IMR-90 (cell line): ENCODE data around the gene TOP3B. TPM values are rescaled to one million over a fixed set of nuclear protein-coding genes. Genes with fewer than 3 reads are reported as not detected.

Source experiments
- ATAC-seq: fragments of 200-7000 bp; cut with Tn5 transposase; 2 replicates; pipeline ENCODE4 v1.9.1; 2020; ENCODE audit warnings: low read depth, mild to moderate bottlenecking, moderate library complexity
- BruUV-seq: library from RNA; stranded (reverse); fragments of 400-500 nt; replicated peaks from 2 replicates; lab custom pipeline; 2021; lab: Mats Ljungman, UMichigan
- CTCF ChIA-PET: fragments of 300-600 bp; formaldehyde crosslinking; extraction: SDS; loops from one replicate; lab custom pipeline; 2021; ENCODE audit warnings: antibody characterized with exemption; lab: Yijun Ruan, JAX
- POLR2A ChIA-PET: fragments of 300-600 bp; sonication (Branson Sonifier 250); formaldehyde crosslinking; loops from one replicate; lab custom pipeline; 2022; ENCODE audit warnings: antibody characterized with exemption; ENCODE audit not compliant: unreplicated experiment; lab: Charles Lee
- DNase-seq: peaks from one replicate; pipeline ENCODE4 v3.0.0; 2013
- H2AFZ ChIP-seq: replicated peaks from 2 replicates; pipeline ENCODE3; 2013; ENCODE audit warnings: low read length, mild to moderate bottlenecking; ENCODE audit not compliant: poor library complexity
- H2AK5ac ChIP-seq: 2 replicates; pipeline ENCODE4 v1.6.1; 2013; ENCODE audit warnings: low read depth, low read length, inconsistent platforms
- H2AK9ac ChIP-seq: replicated peaks from 2 replicates; pipeline ENCODE3; 2013; ENCODE audit warnings: mild to moderate bottlenecking, low read depth, low read length, moderate library complexity; ENCODE audit not compliant: poor library complexity
- H2BK120ac ChIP-seq: 2 replicates; pipeline ENCODE4 v1.6.1; 2013; ENCODE audit warnings: low read depth, low read length, inconsistent platforms
- H2BK15ac ChIP-seq: 3 replicates; pipeline ENCODE4 v1.6.1; 2013; ENCODE audit warnings: low read depth, low read length, inconsistent platforms
- H2BK20ac ChIP-seq: 2 replicates; pipeline ENCODE4 v1.6.1; 2013; ENCODE audit warnings: low read depth, mild to moderate bottlenecking, inconsistent platforms, low read length, moderate library complexity
- H2BK5ac ChIP-seq: 2 replicates; pipeline ENCODE4 v1.6.1; 2013; ENCODE audit warnings: mild to moderate bottlenecking, low read depth, low read length, inconsistent platforms; ENCODE audit not compliant: poor library complexity, severe bottlenecking
- H3K14ac ChIP-seq: replicated peaks from 2 replicates; pipeline ENCODE4 v1.6.1; 2013; ENCODE audit warnings: low read depth, low read length, inconsistent platforms
- H3K18ac ChIP-seq: 2 replicates; pipeline ENCODE4 v1.6.1; 2013; ENCODE audit warnings: low read depth, low read length, control low read depth
- H3K23ac ChIP-seq: 2 replicates; pipeline ENCODE4 v1.6.1; 2013; ENCODE audit warnings: low read depth, low read length, inconsistent platforms
- H3K27ac ChIP-seq: 2 replicates; pipeline ENCODE4 v1.5.1; 2013; ENCODE audit warnings: mild to moderate bottlenecking, control low read depth, low read length; ENCODE audit not compliant: insufficient read depth
- H3K27me3 ChIP-seq: 2 replicates; pipeline ENCODE4 v1.6.1; 2013; ENCODE audit warnings: low read length; ENCODE audit not compliant: control insufficient read depth, insufficient read depth
- H3K36me3 ChIP-seq: 2 replicates; pipeline ENCODE4 v1.6.1; 2013; ENCODE audit warnings: low read length, mixed read lengths; ENCODE audit not compliant: control insufficient read depth, insufficient read depth
- H3K4ac ChIP-seq: 2 replicates; pipeline ENCODE4 v1.6.1; 2013; ENCODE audit warnings: low read depth, low read length, inconsistent platforms
- H3K4me1 ChIP-seq: 2 replicates; pipeline ENCODE4 v1.6.1; 2013; ENCODE audit warnings: low read length, mixed read lengths; ENCODE audit not compliant: control insufficient read depth, insufficient read depth
- H3K4me2 ChIP-seq: 2 replicates; pipeline ENCODE4 v1.6.1; 2013; ENCODE audit warnings: low read depth, mild to moderate bottlenecking, control low read depth, low read length, moderate library complexity
- H3K4me3 ChIP-seq: 2 replicates; pipeline ENCODE4 v1.5.1; 2013; ENCODE audit warnings: low read depth, mild to moderate bottlenecking, control low read depth, low read length, moderate library complexity; ENCODE audit not compliant: insufficient read depth
- H3K56ac ChIP-seq: 2 replicates; pipeline ENCODE4 v1.6.1; 2013; ENCODE audit warnings: low read length, inconsistent platforms; ENCODE audit not compliant: insufficient read depth; ENCODE audit errors: extremely low read depth
- H3K79me1 ChIP-seq, 2 experiments: 2 replicates each; pipeline ENCODE4 v1.6.1; 2013; ENCODE audit warnings: low read length in 2 of 2, inconsistent platforms in 1 of 2, low read depth in 1 of 2
- H3K9ac ChIP-seq: 2 replicates; pipeline ENCODE4 v1.6.1; 2013; ENCODE audit warnings: low read depth, low read length, control low read depth
- H3K9me1 ChIP-seq: 2 replicates; pipeline ENCODE4 v1.6.1; 2013; ENCODE audit warnings: low read length, inconsistent platforms; ENCODE audit not compliant: insufficient read depth
- H3K9me3 ChIP-seq: 2 replicates; pipeline ENCODE4 v1.6.1; 2013; ENCODE audit warnings: low read length; ENCODE audit not compliant: control insufficient read depth, insufficient read depth
- H4K20me1 ChIP-seq: 2 replicates; pipeline ENCODE4 v1.6.1; 2013; ENCODE audit warnings: low read length, inconsistent platforms; ENCODE audit not compliant: insufficient read depth
- H4K5ac ChIP-seq: 2 replicates; pipeline ENCODE4 v1.6.1; 2013; ENCODE audit warnings: mild to moderate bottlenecking, low read depth, low read length, control low read depth
- H4K8ac ChIP-seq, 2 experiments: 2 replicates each; pipeline ENCODE4 v1.6.1; 2013; ENCODE audit warnings: low read depth in 2 of 2, low read length in 2 of 2, control low read depth in 1 of 2, inconsistent platforms in 1 of 2
- H4K91ac ChIP-seq: 2 replicates; pipeline ENCODE4 v1.6.1; 2013; ENCODE audit warnings: low read depth, low read length, inconsistent platforms; ENCODE audit not compliant: insufficient read depth
- CEBPB ChIP-seq: IDR thresholded peaks from 2 replicates; pipeline ENCODE4 v1.6.1; 2012; ENCODE audit warnings: low read depth, low read length, improper control_type of control experiment
- FOS ChIP-seq: fragments of 150-350 bp; IDR thresholded peaks from 2 replicates; pipeline ENCODE4 v1.6.1; 2016; ENCODE audit warnings: low read depth, low read length
- MXI1 ChIP-seq: IDR thresholded peaks from 2 replicates; pipeline ENCODE4 v1.6.1; 2012; ENCODE audit warnings: low read depth, mild to moderate bottlenecking, low read length, moderate library complexity, borderline replicate concordance
- RAD21 ChIP-seq: IDR thresholded peaks from 2 replicates; pipeline ENCODE4 v1.6.1; 2012; ENCODE audit warnings: low read length, improper control_type of control experiment
- SMC3 ChIP-seq: fragments of 150-350 bp; IDR thresholded peaks from 2 replicates; pipeline ENCODE4 v1.6.1; 2016; ENCODE audit warnings: low read depth, mild to moderate bottlenecking, antibody characterized with exemption, low read length, moderate library complexity
- WGBS, 2 experiments: methylation state at CpG; one replicate each; pipeline versions ENCODE4 v1.1.5 to v1.1.7; 2013; ENCODE audit warnings: missing lambda C conversion rate in 2 of 2; ENCODE audit not compliant: insufficient read length in 1 of 2; ENCODE audit errors: extremely low coverage in 2 of 2; 5-methylcytosine and 5-hydroxymethylcytosine counted together
- dilution Hi-C: fragments of 300-500 bp; cut with HindIII; formaldehyde crosslinking; loops from one replicate; pipeline ENCODE4 v1.14.3; 2018; ENCODE audit warnings: low sequenced_read_pairs; ENCODE audit not compliant: unreplicated experiment
- in situ Hi-C: fragments of 300-500 bp; cut with MboI; formaldehyde crosslinking; loops from 3 replicates; pipeline ENCODE4 v1.14.3; 2019; ENCODE audit warnings: low sequenced_read_pairs, inconsistent platforms, mixed read lengths
- intact Hi-C: fragments of 100-400 bp; cut with micrococcal nuclease; formaldehyde crosslinking; loops from 2 replicates; pipeline ENCODE4 v1.10.0; 2022
- polyA plus RNA-seq, 3 experiments: library from polyadenylated mRNA; depleted of rRNA; stranded (reverse); fragments of >200 nt; gene quantifications; 2 replicates each; pipeline ENCODE4 v1.2.3, GENCODE V29; 2012; ENCODE audit warnings: low replicate concordance in 1 of 3
- total RNA-seq: library from RNA; depleted of rRNA; stranded (reverse); fragments of >200 nt; gene quantifications from 2 replicates; pipeline ENCODE4 v1.2.3, GENCODE V29; 2012
- TF ChIP-seq, protein P1 (sequence below): fragments of 150-350 bp; IDR thresholded peaks from 2 replicates; pipeline ENCODE4 v1.6.1; 2016; ENCODE audit warnings: low read depth, mild to moderate bottlenecking, low read length, moderate library complexity, borderline replicate concordance

Gene TOP3B
- total and polyA plus RNA-seq, 2 of the 4 experiments (the other 2 are of a cell fraction) = 23.0 to 23.5 TPM

DNA sequence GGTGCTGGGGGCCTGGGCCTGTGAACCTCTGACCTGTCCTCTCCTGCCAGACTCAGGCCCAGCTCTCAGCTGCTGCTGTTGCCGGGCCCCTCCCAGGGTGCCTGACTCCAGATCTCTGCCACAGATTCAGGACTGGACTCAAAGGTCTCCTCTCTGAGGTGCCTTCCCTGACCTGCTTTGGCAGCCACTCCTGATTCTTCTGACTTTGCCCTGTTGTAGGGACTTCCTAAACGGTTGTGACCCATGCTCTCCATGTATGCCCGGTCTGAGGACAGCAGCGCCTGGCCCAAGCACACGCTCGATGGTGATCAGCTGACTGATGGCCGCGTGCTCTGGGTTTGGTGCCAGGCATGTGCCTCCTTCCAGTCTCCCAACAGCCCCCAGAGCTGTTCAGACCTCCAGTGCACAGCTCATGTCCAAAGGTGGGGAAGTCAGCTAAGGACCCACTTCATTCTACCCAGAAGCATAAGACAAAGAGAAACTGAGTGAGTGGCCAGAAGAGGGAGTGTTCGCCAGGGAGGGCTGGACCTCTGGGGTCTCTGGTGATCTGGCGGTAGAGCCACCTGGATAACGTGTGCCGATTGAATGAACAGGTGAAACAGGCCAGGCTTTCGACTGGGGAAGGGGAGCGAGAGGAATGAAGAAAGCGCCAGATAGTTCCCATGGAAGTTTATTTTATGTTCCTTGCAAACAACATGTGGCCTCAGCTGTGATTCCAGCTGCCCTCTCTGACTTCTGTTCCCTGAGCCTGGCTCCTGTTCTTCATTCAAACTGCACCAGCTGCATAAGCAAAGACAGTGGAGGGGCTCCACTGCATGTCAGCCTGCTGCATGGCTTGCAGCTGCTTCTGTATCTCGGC, 8.1 kb upstream of the TOP3B start (continued):
- no peak for TF ChIP-seq RAD21

DNA sequence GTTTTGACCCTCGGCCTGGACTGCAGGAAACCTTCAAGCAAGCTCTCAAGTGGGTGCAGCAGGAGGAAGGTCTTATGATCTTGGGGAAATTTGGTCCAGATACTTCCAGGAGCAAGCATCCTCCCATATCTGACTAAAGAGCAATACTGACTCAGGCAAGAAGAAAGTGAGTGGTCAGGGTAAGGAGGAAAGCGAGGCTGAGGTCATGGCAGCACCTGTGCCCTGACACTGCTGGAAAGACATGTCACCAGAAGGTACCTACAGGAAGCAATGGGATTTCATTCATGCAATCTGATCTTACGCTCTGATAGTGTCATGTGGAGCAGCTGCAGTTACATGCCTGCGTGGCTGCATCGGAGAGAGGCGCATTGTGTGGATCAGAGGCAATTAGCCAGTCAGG, 6.5 kb upstream of the TOP3B start:
- Histone ChIP-seq H4K8ac (no peak overlapping the region), H3K4me2 (no peak overlapping the region), H4K5ac (no peak overlapping the region), H2BK15ac (no peak overlapping the region), H2AK5ac (no peak overlapping the region), H3K36me3 (no peaks in the 10 kb centered on the region), H4K20me1 (no peaks in the 10 kb centered on the region), H2BK5ac (no peak overlapping the region), H2BK120ac (no peak overlapping the region), H3K9me3 (no peaks in the 10 kb centered on the region), H3K14ac (no peak overlapping the region), H3K4me3 (no peak overlapping the region), H3K4me1 (no peaks in the 10 kb centered on the region), H3K56ac (no peak overlapping the region), H3K9ac (no peak overlapping the region), H2AK9ac (no peak overlapping the region), H3K79me1 (no peaks in the 10 kb centered on the region), H3K18ac (no peak overlapping the region), H3K4ac (no peak overlapping the region), H2BK20ac (no peak overlapping the region), H3K27me3 (peaks cover 46% of the 10 kb centered on the region), H2AFZ (no peak overlapping the region), H3K9me1 (0 out of 2 replicates have a peak, but pooled peaks cover 4% of the 10 kb centered on the region), H4K91ac (no peak overlapping the region), H3K23ac (no peak overlapping the region), H3K27ac (no peak overlapping the region)
- dilution Hi-C loops = no loop called here
- CTCF ChIA-PET = no interaction called here
- DNase-seq (no peak), ATAC-seq (no peak)
- no TSS peak for BruUV-seq
- TF ChIP-seq SMC3 (no peak), MXI1 (no peak), FOS (no peak), CEBPB (no peak)
- TF ChIP-seq, protein P1, sequence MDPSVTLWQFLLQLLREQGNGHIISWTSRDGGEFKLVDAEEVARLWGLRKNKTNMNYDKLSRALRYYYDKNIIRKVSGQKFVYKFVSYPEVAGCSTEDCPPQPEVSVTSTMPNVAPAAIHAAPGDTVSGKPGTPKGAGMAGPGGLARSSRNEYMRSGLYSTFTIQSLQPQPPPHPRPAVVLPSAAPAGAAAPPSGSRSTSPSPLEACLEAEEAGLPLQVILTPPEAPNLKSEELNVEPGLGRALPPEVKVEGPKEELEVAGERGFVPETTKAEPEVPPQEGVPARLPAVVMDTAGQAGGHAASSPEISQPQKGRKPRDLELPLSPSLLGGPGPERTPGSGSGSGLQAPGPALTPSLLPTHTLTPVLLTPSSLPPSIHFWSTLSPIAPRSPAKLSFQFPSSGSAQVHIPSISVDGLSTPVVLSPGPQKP = no peak
- WGBS, 2 experiments = 70% methylated on average over 5 of the region's 6 CpGs; no CpG with 5 or more reads in 1 of the 2 experiments
- intact Hi-C loops = loop anchor here (10.0 kb wide), 1 partner anchor 166 kb away; no protein-coding TSS in a partner anchor
- in situ Hi-C loops = no loop called here
- POLR2A ChIA-PET = no interaction called here
